ENCODE results near the gene PHLDB2.

Gene PHLDB2

GRCh38 chr3:111892070-111892469 lies 33.0 kb downstream of the PHLDB2 start:
- no peak for TF ChIP-seq CTCF (IDR thresholded peaks at IDR 0.05; ENCODE audit: low read depth, low read length)
- H3K4me3 ChIP-seq (ENCODE audit: low read depth, low read length): no peak overlapping the region

DNA sequence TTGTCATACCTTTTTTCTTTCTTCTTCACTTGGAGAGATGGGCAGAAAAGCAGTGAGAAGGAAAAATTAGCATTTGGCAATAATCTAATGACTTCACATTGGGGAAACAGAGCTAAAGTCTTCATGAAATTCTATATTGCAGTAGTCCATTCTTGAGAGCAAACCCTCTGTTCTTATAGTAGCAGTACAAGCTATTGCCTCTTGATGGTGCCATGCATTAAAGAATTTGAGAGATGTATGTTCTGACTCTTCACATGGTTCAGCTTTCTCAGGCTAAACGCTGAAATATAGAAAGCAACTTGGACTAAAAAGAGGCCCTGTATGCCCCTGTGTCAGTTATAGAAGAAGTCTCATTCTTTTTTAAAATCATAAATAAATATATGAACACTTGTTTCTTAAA lies 36.0 kb downstream of the PHLDB2 start:
- no peak overlapping the region for H3K4me3 ChIP-seq (ENCODE audit: low read depth, low read length)
- peak; percentile 34; the same call in 1 of the 2 replicates for TF ChIP-seq CTCF (IDR thresholded peaks at IDR 0.05; ENCODE audit: low read depth, low read length)

GRCh38 chr3:111899966-111900365 lies 40.9 kb downstream of the PHLDB2 start:
- H3K4me3 ChIP-seq (ENCODE audit: low read depth, low read length): no peak overlapping the region
- TF ChIP-seq CTCF (IDR thresholded peaks at IDR 0.05; ENCODE audit: low read depth, low read length): no peak

DNA sequence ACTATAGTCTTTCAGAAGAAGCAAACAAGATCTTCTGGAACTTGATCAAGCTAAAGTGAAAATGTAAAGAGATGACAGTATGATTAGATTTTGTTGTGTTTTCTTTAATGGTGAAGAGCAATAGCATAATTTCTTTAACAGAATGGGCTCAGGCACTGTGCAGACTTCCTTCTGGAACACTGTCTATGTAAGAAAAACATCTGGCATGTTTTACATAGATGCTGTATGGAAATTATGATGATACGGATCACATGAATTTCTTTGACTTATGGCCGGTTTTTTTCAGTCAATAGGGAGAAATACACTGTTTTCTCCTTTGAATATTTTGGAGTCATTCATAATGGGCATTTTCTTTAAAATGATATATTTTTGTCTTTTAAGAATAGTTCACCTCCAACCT lies 42.6 kb downstream of the PHLDB2 start:
- H3K4me3 ChIP-seq (ENCODE audit: low read depth, low read length): no peak overlapping the region
- TF ChIP-seq CTCF (IDR thresholded peaks at IDR 0.05; ENCODE audit: low read depth, low read length): no peak

DNA sequence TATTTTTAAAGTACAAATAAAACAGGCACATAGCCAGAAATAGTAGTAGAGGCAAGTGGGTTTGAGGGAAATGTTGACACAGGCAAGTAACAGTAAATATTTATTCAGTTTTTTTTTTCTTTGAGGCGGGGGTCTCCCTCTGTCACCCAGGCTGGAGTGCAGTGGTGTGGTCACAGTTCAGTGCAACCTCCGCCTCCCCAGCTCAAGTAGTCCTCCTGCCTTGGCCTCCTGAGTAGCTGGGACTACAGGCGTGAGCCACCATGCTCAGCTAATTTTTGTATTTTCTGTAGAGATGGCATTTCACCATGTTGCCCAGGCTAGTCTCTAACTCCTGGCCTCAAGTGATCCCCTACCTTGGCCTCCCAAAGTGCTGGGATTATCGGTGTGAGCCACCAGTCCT lies 43.5 kb downstream of the PHLDB2 start:
- TF ChIP-seq CTCF (IDR thresholded peaks at IDR 0.05; ENCODE audit: low read depth, low read length): no peak
- no peak overlapping the region for H3K4me3 ChIP-seq (ENCODE audit: low read depth, low read length)

GRCh38 chr3:111903067-111903511 lies 44.0 kb downstream of the PHLDB2 start:
- no peak for TF ChIP-seq CTCF (IDR thresholded peaks at IDR 0.05; ENCODE audit: low read depth, low read length)
- no peak overlapping the region for H3K4me3 ChIP-seq (ENCODE audit: low read depth, low read length)

- H3K4me3 ChIP-seq (ENCODE audit: low read depth, low read length): no peak overlapping the region
- no peak for TF ChIP-seq CTCF (IDR thresholded peaks at IDR 0.05; ENCODE audit: low read depth, low read length)
Measured at GRCh38 chr3:111904376-111905241, 45.5 kb downstream of the PHLDB2 start.

Measured in WI38 (cell line).